MM.1S (cell line): Measurements from ENCODE around the gene PLN.
A peak's percentile ranks its signal among the peaks of the same experiment; 100 is the strongest.

Source experiments
- DNase-seq: peaks from one replicate; pipeline ENCODE4 v3.0.0-alpha.2; 2015
- H2AFZ ChIP-seq: fragments of 300-600 bp; sonication (generic); 2 replicates; pipeline ENCODE4 v1.6.0; 2016; ENCODE audit warnings: antibody characterized with exemption, low read length
- H3F3A ChIP-seq: fragments of 300-600 bp; sonication (generic); 2 replicates; pipeline ENCODE4 v1.6.1; 2016; ENCODE audit warnings: mild to moderate bottlenecking, antibody characterized with exemption, low read length, moderate library complexity, mixed read lengths; ENCODE audit not compliant: insufficient read depth
- H3K27ac ChIP-seq: fragments of 300-600 bp; sonication (generic); 2 replicates; pipeline ENCODE4 v1.5.1; 2016; ENCODE audit warnings: mild to moderate bottlenecking, low read length
- H3K27me3 ChIP-seq: fragments of 300-600 bp; sonication (generic); replicated peaks from 2 replicates; pipeline ENCODE4 v1.6.0; 2016; ENCODE audit warnings: low read length; ENCODE audit not compliant: insufficient read depth
- H3K36me3 ChIP-seq: fragments of 300-600 bp; sonication (generic); replicated peaks from 2 replicates; pipeline ENCODE4 v1.6.1; 2016; ENCODE audit warnings: mild to moderate bottlenecking, low read length, mixed read lengths; ENCODE audit not compliant: insufficient read depth
- H3K4me1 ChIP-seq: fragments of 300-600 bp; sonication (generic); 2 replicates; pipeline ENCODE4 v1.6.1; 2016; ENCODE audit warnings: low read length, mixed read lengths
- H3K4me2 ChIP-seq: fragments of 300-600 bp; sonication (generic); 2 replicates; pipeline ENCODE4 v1.6.0; 2016; ENCODE audit warnings: low read depth, low read length
- H3K4me3 ChIP-seq: fragments of 300-600 bp; sonication (generic); 2 replicates; pipeline ENCODE4 v1.5.1; 2016; ENCODE audit warnings: low read length, mixed read lengths
- H3K79me2 ChIP-seq: fragments of 300-600 bp; sonication (generic); 2 replicates; pipeline ENCODE4 v1.6.1; 2016; ENCODE audit warnings: mixed run types, low read length, mixed read lengths
- H3K9ac ChIP-seq: fragments of 300-600 bp; sonication (generic); 2 replicates; pipeline ENCODE4 v1.6.1; 2016; ENCODE audit warnings: low read length, mixed read lengths
- H3K9me2 ChIP-seq: fragments of 300-600 bp; sonication (generic); replicated peaks from 2 replicates; pipeline ENCODE4 v1.6.1; 2016; ENCODE audit warnings: mild to moderate bottlenecking, low read length, mixed read lengths; ENCODE audit not compliant: insufficient read depth
- H3K9me3 ChIP-seq: fragments of 300-600 bp; sonication (generic); replicated peaks from 2 replicates; pipeline ENCODE4 v1.6.1; 2016; ENCODE audit warnings: mild to moderate bottlenecking, low read length, mixed read lengths; ENCODE audit not compliant: insufficient read depth
- H4K20me1 ChIP-seq: fragments of 300-600 bp; sonication (generic); 2 replicates; pipeline ENCODE4 v1.6.1; 2016; ENCODE audit warnings: mild to moderate bottlenecking, low read length, moderate library complexity, mixed read lengths; ENCODE audit not compliant: insufficient read depth
- EZH2 ChIP-seq: fragments of 300-600 bp; sonication (generic); optimal IDR thresholded peaks from 2 replicates; pipeline ENCODE3; 2017; ENCODE audit warnings: low read depth, mild to moderate bottlenecking, antibody characterized with exemption, low read length, mixed read lengths
- EZH2phosphoT487 ChIP-seq: fragments of 300-600 bp; sonication (generic); IDR thresholded peaks from 2 replicates; pipeline ENCODE4 v1.6.1; 2018; ENCODE audit warnings: antibody characterized with exemption, low read length
- TF ChIP-seq, protein P1 (sequence below): fragments of 300-600 bp; sonication (generic); IDR thresholded peaks from 2 replicates; pipeline ENCODE4 v1.5.1; 2016; ENCODE audit warnings: antibody characterized with exemption, low read length, mixed read lengths

The PLN gene

GRCh38 chr6:118546880-118547218 lies 1.2 kb upstream of the PLN start:
- DNase-seq: no peak
- Histone ChIP-seq H3K9me3 (no peaks in the 10 kb centered on the region), H3K9me2 (no peaks in the 10 kb centered on the region), H3F3A (no peaks in the 10 kb centered on the region), H4K20me1 (no peaks in the 10 kb centered on the region), H3K9ac (no peak overlapping the region), H3K36me3 (no peaks in the 10 kb centered on the region), H3K79me2 (no peaks in the 10 kb centered on the region), H3K4me2 (no peak overlapping the region), H3K4me1 (no peaks in the 10 kb centered on the region), H3K27me3 (no peaks in the 10 kb centered on the region), H3K27ac (no peak overlapping the region), H2AFZ (no peak overlapping the region), H3K4me3 (no peak overlapping the region)
- TF ChIP-seq EZH2 (no peak), EZH2phosphoT487 (no peak)

DNA sequence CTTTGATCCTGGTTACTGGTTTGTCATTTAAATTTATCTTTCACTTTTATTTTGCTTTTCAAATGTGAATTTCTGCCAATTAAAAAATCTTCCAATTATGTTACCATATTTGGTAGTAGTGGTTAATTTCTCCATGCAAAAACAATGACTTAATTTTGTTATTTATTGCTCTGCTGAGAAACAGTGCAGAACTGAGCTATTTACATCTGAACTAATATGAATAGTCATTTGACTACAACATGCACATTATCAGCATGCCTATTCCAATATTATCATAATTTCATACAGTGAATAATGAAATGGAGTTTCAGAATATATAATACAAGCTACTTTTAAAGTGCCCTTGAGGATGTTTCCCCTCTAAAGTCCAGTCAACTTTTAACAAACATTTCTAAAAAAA lies 517 bp downstream of the PLN start:
- Histone ChIP-seq H3K9me3 (no peaks in the 10 kb centered on the region), H3K79me2 (no peaks in the 10 kb centered on the region), H3K27me3 (no peaks in the 10 kb centered on the region), H3K36me3 (no peaks in the 10 kb centered on the region), H4K20me1 (no peaks in the 10 kb centered on the region), H3K9me2 (no peaks in the 10 kb centered on the region), H3K4me2 (no peak overlapping the region), H3K4me1 (no peaks in the 10 kb centered on the region), H3K27ac (no peak overlapping the region), H3K9ac (no peak overlapping the region), H3F3A (no peaks in the 10 kb centered on the region), H3K4me3 (no peak overlapping the region), H2AFZ (no peak overlapping the region)
- DNase-seq: no peak
- TF ChIP-seq, protein P1, sequence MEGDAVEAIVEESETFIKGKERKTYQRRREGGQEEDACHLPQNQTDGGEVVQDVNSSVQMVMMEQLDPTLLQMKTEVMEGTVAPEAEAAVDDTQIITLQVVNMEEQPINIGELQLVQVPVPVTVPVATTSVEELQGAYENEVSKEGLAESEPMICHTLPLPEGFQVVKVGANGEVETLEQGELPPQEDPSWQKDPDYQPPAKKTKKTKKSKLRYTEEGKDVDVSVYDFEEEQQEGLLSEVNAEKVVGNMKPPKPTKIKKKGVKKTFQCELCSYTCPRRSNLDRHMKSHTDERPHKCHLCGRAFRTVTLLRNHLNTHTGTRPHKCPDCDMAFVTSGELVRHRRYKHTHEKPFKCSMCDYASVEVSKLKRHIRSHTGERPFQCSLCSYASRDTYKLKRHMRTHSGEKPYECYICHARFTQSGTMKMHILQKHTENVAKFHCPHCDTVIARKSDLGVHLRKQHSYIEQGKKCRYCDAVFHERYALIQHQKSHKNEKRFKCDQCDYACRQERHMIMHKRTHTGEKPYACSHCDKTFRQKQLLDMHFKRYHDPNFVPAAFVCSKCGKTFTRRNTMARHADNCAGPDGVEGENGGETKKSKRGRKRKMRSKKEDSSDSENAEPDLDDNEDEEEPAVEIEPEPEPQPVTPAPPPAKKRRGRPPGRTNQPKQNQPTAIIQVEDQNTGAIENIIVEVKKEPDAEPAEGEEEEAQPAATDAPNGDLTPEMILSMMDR: no peak
- TF ChIP-seq EZH2 (no peak), EZH2phosphoT487 (no peak)

GRCh38 chr6:118551063-118552053 lies 3.3 kb downstream of the PLN start:
- DNase-seq: peak; percentile 61
- no peaks in the 10 kb centered on the region for H3K4me1 ChIP-seq
- no peaks in the 10 kb centered on the region for H3F3A ChIP-seq
- no peak overlapping the region for H3K4me2 ChIP-seq
- no peak overlapping the region for H2AFZ ChIP-seq
- H3K9me2 ChIP-seq: no peaks in the 10 kb centered on the region
- no peaks in the 10 kb centered on the region for H3K36me3 ChIP-seq
- TF ChIP-seq EZH2phosphoT487: no peak
- TF ChIP-seq, protein P1: peak; percentile 55
- no peak for TF ChIP-seq EZH2
- no peak overlapping the region for H3K27ac ChIP-seq
- no peaks in the 10 kb centered on the region for H3K79me2 ChIP-seq
- no peaks in the 10 kb centered on the region for H3K27me3 ChIP-seq
- no peak overlapping the region for H3K4me3 ChIP-seq
- H4K20me1 ChIP-seq: no peaks in the 10 kb centered on the region
- no peaks in the 10 kb centered on the region for H3K9me3 ChIP-seq
- no peak overlapping the region for H3K9ac ChIP-seq

DNA sequence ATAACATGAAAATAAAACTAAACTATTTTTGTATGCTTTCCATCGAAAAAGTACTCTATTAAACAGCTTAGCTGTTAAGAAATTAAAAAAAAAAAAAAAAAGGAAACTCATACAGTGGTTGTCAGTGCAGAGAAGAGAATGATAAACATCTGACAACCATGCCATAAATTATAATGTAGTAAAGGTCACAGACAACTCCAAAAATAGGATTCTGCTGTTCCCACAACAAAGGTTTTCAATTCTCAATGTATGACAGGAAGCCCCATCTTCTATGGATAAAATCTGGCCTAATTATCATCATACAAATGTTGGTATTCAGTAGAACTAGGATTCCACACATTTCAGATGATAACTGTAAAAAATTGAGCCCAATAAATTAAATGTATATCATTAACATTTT lies 5.0 kb downstream of the PLN start:
- Histone ChIP-seq H4K20me1 (no peaks in the 10 kb centered on the region), H3K4me2 (no peak overlapping the region), H3K27ac (no peak overlapping the region)

More for the DNA sequence above, 5.0 kb downstream of the PLN start:
- H3K9ac ChIP-seq: no peak overlapping the region
- H3K9me2 ChIP-seq: no peaks in the 10 kb centered on the region
- no peaks in the 10 kb centered on the region for H3K79me2 ChIP-seq
- TF ChIP-seq EZH2phosphoT487 (no peak), EZH2 (no peak)
- TF ChIP-seq, protein P1: no peak
- no peaks in the 10 kb centered on the region for H3F3A ChIP-seq
- no peaks in the 10 kb centered on the region for H3K27me3 ChIP-seq
- H3K4me1 ChIP-seq: no peaks in the 10 kb centered on the region
- no peaks in the 10 kb centered on the region for H3K36me3 ChIP-seq
- H2AFZ ChIP-seq: no peak overlapping the region
- no peak overlapping the region for H3K4me3 ChIP-seq
- no peaks in the 10 kb centered on the region for H3K9me3 ChIP-seq
- no peak for DNase-seq
